ENCODE results near the gene UCP2. TPM values are rescaled to one million over a fixed set of nuclear protein-coding genes. Genes with fewer than 3 reads are reported as not detected.
"Not testable (repeated sequence)": the region's sequence is repeated elsewhere in the genome, so short reads cannot be mapped to it uniquely, and the experiment has no call there.

The UCP2 gene
- total RNA-seq, 1 experiment from 2014 or later, result 2.0 TPM

- no peaks in the 10 kb centered on the region for H3K27me3 ChIP-seq (replicated peaks)
- no peak overlapping the region for H3K4me3 ChIP-seq
- no peak for DNase-seq (ENCODE audit: low read depth in 1 of 2, low spot score in 2 of 2)
- H3K36me3 ChIP-seq, result no peaks in the 10 kb centered on the region
- H3K27ac ChIP-seq, result no peak overlapping the region
- H3K9me3 ChIP-seq (replicated peaks), result no peaks in the 10 kb centered on the region
- no peaks in the 10 kb centered on the region for H3K4me1 ChIP-seq (replicated peaks)
These were observed 8.9 kb upstream of the UCP2 start for GRCh38 chr11:73991471-73992006.

GRCh38 chr11:73990730-73991129 is 8.1 kb upstream of the UCP2 start:
- no peaks in the 10 kb centered on the region for H3K4me1 ChIP-seq (replicated peaks)
- no peak overlapping the region for H3K27ac ChIP-seq
- no peaks in the 10 kb centered on the region for H3K27me3 ChIP-seq (replicated peaks)
- H3K4me3 ChIP-seq, result no peak overlapping the region
- DNase-seq (ENCODE audit: low read depth in 1 of 2, low spot score in 2 of 2), result no peak
- H3K36me3 ChIP-seq, result no peaks in the 10 kb centered on the region
- no peaks in the 10 kb centered on the region for H3K9me3 ChIP-seq (replicated peaks)

DNA sequence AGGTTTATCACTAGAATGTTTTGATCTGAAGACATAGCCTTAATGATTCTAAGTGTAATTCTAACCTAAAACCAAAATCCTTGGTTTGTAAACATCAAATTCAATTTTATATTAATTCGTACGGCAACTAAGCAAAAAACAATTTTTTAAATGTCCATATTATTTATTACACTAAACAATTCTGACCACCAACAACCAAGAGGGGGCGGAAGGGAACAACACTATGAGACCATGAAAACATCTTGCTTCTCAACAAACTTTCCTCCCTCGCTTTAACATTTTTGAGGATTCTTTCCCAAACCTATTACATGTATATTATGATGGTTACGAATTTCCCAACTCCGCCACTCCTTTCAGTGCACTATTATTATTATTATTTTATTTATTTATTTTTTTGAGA is 6.5 kb upstream of the UCP2 start:
- Histone ChIP-seq H3K36me3 (no peaks in the 10 kb centered on the region), H3K27me3 (replicated peaks) (no peaks in the 10 kb centered on the region), H3K4me3 (no peak overlapping the region), H3K27ac (no peak overlapping the region), H3K9me3 (replicated peaks) (no peaks in the 10 kb centered on the region), H3K4me1 (replicated peaks) (no peaks in the 10 kb centered on the region)
- DNase-seq (ENCODE audit: low read depth in 1 of 2, low spot score in 2 of 2), result no peak

DNA sequence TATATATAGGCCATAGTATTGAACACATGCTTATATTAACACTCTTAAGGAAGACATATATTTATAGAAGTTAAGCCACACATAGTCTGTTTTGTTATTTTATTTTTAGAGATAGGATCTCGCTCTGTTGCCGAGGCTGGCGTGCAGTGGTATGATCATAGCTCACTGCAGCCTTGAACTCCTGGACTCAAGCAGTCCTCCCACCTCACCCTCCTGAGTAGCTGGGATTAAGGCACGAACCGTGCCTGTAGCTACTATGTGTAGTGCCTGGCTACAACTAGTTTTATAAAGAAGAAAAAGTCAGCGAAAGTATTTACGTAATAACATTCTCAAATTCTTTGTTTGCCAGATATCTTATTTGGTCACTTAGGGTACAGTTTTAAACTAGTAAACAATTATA is 5.6 kb upstream of the UCP2 start:
- Histone ChIP-seq H3K27ac (no peak overlapping the region), H3K36me3 (no peaks in the 10 kb centered on the region), H3K9me3 (replicated peaks) (no peaks in the 10 kb centered on the region), H3K4me3 (no peak overlapping the region), H3K27me3 (replicated peaks) (no peaks in the 10 kb centered on the region), H3K4me1 (replicated peaks) (peaks cover 5% of the 10 kb centered on the region)
- DNase-seq (ENCODE audit: low read depth in 1 of 2, low spot score in 2 of 2), result no peak

- not testable (repeated sequence) for H3K4me3 ChIP-seq; H3K36me3 ChIP-seq; H3K27ac ChIP-seq; DNase-seq (ENCODE audit: low read depth in 1 of 2, low spot score in 2 of 2); H3K9me3 ChIP-seq (replicated peaks); H3K27me3 ChIP-seq (replicated peaks)
- H3K4me1 ChIP-seq (replicated peaks), result peaks cover 12% of the 10 kb centered on the region
These were observed 3.0 kb upstream of the UCP2 start for GRCh38 chr11:73985661-73986060.

- DNase-seq (ENCODE audit: low read depth in 1 of 2, low spot score in 2 of 2), result no peak
- H3K36me3 ChIP-seq, result no peaks in the 10 kb centered on the region
- H3K9me3 ChIP-seq (replicated peaks), result no peaks in the 10 kb centered on the region
- no peaks in the 10 kb centered on the region for H3K27me3 ChIP-seq (replicated peaks)
- peaks cover 12% of the 10 kb centered on the region for H3K4me1 ChIP-seq (replicated peaks)
- H3K27ac ChIP-seq, result peak overlapping the region; percentile 67; the same call in 1 of the 2 replicates
- H3K4me3 ChIP-seq, result peak overlapping the region; percentile 53
These were observed 1.3 kb upstream of the UCP2 start for GRCh38 chr11:73983741-73984538.

DNA sequence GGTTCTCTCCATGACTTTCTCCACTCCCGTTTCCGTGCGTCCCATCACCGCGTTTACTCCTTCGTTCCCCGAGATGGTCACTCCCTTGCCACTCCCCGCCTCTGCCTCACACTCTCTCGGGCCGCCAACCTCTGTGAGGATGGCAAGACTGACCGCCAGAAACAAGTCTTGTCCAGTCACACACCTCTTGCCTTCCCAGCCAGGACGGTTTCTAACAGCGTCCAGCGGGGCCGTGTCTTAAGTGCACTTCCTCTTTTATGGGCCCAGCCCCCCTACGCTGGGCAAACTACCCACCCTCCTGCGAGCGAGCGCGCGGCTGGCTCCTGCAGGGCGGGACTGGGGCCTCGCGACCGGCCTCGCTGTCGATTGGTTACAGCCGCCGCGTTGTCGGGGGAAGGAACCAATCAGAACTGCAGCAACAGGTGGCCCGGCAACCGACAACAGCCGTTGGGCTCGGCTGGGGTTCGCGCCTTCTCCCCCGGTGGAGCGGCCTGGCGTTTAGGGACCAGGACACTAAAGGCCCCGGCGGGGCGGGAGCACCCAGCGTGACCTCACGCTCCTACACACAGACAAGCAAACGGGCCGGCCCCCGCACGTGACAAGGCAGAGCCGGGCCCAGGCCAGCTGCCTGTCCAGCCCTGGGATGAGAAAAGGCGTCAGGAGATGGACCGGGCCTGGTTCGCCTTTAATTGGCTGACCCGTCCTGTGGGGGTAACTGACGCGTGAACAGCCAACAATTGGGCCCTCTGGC is 522 bp upstream of the UCP2 start:
- no peaks in the 10 kb centered on the region for H3K9me3 ChIP-seq (replicated peaks)

GRCh38 chr11:73981051-73981805 is 1.4 kb downstream of the UCP2 start:
- Histone ChIP-seq H3K27me3 (replicated peaks) (no peaks in the 10 kb centered on the region), H3K4me1 (replicated peaks) (peaks cover 12% of the 10 kb centered on the region), H3K4me3 (no peak overlapping the region), H3K9me3 (replicated peaks) (no peaks in the 10 kb centered on the region), H3K27ac (no peak overlapping the region), H3K36me3 (no peaks in the 10 kb centered on the region)
- DNase-seq (ENCODE audit: low read depth in 1 of 2, low spot score in 2 of 2), result no peak

More for the DNA sequence above, 522 bp upstream of the UCP2 start:
- peak overlapping the region; percentile 67 for H3K27ac ChIP-seq
- peak; percentile 78 to 82 for DNase-seq (ENCODE audit: low read depth in 1 of 2, low spot score in 2 of 2)
- peaks cover 12% of the 10 kb centered on the region for H3K4me1 ChIP-seq (replicated peaks)
- H3K27me3 ChIP-seq (replicated peaks), result no peaks in the 10 kb centered on the region
- no peaks in the 10 kb centered on the region for H3K36me3 ChIP-seq
- H3K4me3 ChIP-seq, result peak overlapping the region; percentile 53

GRCh38 chr11:73980001-73980961 is 2.4 kb downstream of the UCP2 start:
- Histone ChIP-seq H3K4me3 (no peak overlapping the region), H3K27ac (no peak overlapping the region), H3K9me3 (replicated peaks) (no peaks in the 10 kb centered on the region), H3K27me3 (replicated peaks) (no peaks in the 10 kb centered on the region), H3K36me3 (no peaks in the 10 kb centered on the region), H3K4me1 (replicated peaks) (peaks cover 12% of the 10 kb centered on the region)
- DNase-seq (ENCODE audit: low read depth in 1 of 2, low spot score in 2 of 2), result no peak

DNA sequence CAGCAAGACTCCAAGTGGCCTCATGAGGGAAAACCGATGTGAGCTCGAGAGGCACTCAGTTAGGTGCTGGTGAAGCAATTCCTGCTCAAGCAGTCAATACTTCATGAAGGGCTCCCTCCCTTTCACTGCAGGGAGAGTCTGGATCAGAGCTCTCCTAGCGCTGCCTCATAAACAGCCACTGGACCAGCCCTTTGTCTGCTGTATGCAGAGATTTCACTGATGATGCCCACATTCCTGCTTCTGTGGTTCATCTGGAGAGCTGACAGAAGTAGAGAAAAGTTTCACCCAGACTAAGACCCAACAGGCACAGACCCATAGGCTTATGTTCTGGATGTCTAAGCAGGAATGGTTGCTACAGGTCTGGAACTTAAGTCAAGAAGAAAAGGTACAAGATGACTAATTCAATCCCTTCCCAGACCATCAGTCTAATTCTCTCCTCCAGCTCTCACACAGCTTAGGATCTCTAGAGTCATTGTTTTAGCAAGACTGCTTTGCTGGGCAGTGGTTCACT is 4.0 kb downstream of the UCP2 start:
- peaks cover 11% of the 10 kb centered on the region for H3K4me1 ChIP-seq (replicated peaks)
- H3K27me3 ChIP-seq (replicated peaks), result no peaks in the 10 kb centered on the region
- H3K9me3 ChIP-seq (replicated peaks), result no peaks in the 10 kb centered on the region
- no peak overlapping the region for H3K27ac ChIP-seq
- DNase-seq (ENCODE audit: low read depth in 1 of 2, low spot score in 2 of 2), result no peak
- H3K4me3 ChIP-seq, result no peak overlapping the region
- H3K36me3 ChIP-seq, result no peaks in the 10 kb centered on the region

DNA sequence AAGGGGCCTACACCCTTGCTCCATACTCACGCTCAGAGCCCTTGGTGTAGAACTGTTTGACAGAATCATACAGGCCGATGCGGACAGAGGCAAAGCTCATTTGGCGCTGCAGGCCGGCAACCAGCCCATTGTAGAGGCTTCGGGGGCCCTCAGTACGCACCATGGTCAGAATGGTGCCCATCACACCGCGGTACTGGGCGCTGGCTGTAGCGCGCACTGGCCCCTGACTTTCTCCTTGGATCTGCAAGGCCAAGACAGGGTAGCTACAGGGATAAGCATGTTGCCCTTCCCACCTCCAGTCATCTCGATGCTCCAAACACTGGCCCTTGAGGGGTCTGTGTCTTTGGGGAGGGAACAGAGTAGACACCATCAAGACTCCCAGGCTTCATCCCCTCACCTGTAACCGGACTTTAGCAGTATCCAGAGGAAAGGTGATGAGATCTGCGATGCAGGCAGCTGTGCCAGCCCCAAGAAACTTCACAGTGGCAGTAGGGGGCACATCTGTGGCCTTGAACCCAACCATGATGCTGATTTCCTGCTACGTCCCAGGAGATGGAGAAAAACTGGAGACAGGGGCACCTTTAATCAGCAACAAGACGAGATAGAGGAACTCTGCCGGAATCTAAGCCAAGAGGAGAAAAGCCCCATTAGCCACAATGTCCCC is 4.7 kb downstream of the UCP2 start:
- H3K36me3 ChIP-seq, result no peaks in the 10 kb centered on the region

GRCh38 chr11:73976451-73977151 is 6.0 kb downstream of the UCP2 start:
- Histone ChIP-seq H3K4me1 (replicated peaks) (no peaks in the 10 kb centered on the region), H3K27me3 (replicated peaks) (no peaks in the 10 kb centered on the region), H3K36me3 (no peaks in the 10 kb centered on the region), H3K9me3 (replicated peaks) (no peaks in the 10 kb centered on the region), H3K27ac (no peak overlapping the region), H3K4me3 (no peak overlapping the region)
- DNase-seq (ENCODE audit: low read depth in 1 of 2, low spot score in 2 of 2), result no peak

More for the DNA sequence above, 4.7 kb downstream of the UCP2 start:
- H3K4me3 ChIP-seq, result no peak overlapping the region
- DNase-seq (ENCODE audit: low read depth in 1 of 2, low spot score in 2 of 2), result no peak
- no peaks in the 10 kb centered on the region for H3K9me3 ChIP-seq (replicated peaks)
- H3K27me3 ChIP-seq (replicated peaks), result no peaks in the 10 kb centered on the region
- no peak overlapping the region for H3K27ac ChIP-seq
- H3K4me1 ChIP-seq (replicated peaks), result peaks cover 7% of the 10 kb centered on the region
